Trophoblast cell (in vitro differentiated cells and primary cell): ENCODE measurements around the gene PHLDB2.

ENCODE experiments used
- DNase-seq, 2 donors: peaks; one replicate each; pipeline ENCODE4 v3.0.0-alpha.2; 2016
- H2AFZ ChIP-seq: 2 replicates; pipeline ENCODE4 v1.6.1; 2013; ENCODE audit warnings: low read length, moderate library complexity, mild to moderate bottlenecking; ENCODE audit not compliant: insufficient read depth, poor library complexity
- H2AK5ac ChIP-seq: 2 replicates; pipeline ENCODE4 v1.6.1; 2013; ENCODE audit warnings: mild to moderate bottlenecking, low read length
- H2BK120ac ChIP-seq: 2 replicates; pipeline ENCODE4 v1.6.1; 2013; ENCODE audit warnings: low read length, mild to moderate bottlenecking, moderate library complexity; ENCODE audit not compliant: insufficient read depth, poor library complexity
- H2BK12ac ChIP-seq: 2 replicates; pipeline ENCODE4 v1.6.1; 2013; ENCODE audit warnings: mild to moderate bottlenecking, low read length, moderate library complexity
- H2BK5ac ChIP-seq: 2 replicates; pipeline ENCODE4 v1.6.1; 2013; ENCODE audit warnings: low read length, low read depth, moderate library complexity, mild to moderate bottlenecking; ENCODE audit not compliant: poor library complexity
- H3K14ac ChIP-seq: 2 replicates; pipeline ENCODE4 v1.6.1; 2013; ENCODE audit warnings: mild to moderate bottlenecking, low read length
- H3K18ac ChIP-seq: 2 replicates; pipeline ENCODE4 v1.6.1; 2013; ENCODE audit warnings: mild to moderate bottlenecking, low read length
- H3K23ac ChIP-seq: 2 replicates; pipeline ENCODE4 v1.6.1; 2013; ENCODE audit warnings: low read length
- H3K27ac ChIP-seq: 2 replicates; pipeline ENCODE4 v1.5.1; 2013; ENCODE audit warnings: low read depth, mild to moderate bottlenecking, inconsistent platforms, low read length, moderate library complexity
- H3K27me3 ChIP-seq: 2 replicates; pipeline ENCODE4 v1.6.1; 2013; ENCODE audit warnings: inconsistent platforms, mild to moderate bottlenecking, low read length, moderate library complexity; ENCODE audit not compliant: insufficient read depth
- H3K36me3 ChIP-seq, 2 experiments: 1 replicate in 1 of 2; 2 replicates in 1 of 2; pipeline ENCODE4 v1.6.1; 2013; ENCODE audit warnings: low read length in 2 of 2, mild to moderate bottlenecking in 2 of 2, moderate library complexity in 1 of 2; ENCODE audit not compliant: insufficient read depth in 2 of 2, control insufficient read depth in 1 of 2
- H3K4ac ChIP-seq: 2 replicates; pipeline ENCODE4 v1.6.1; 2013; ENCODE audit warnings: low read depth, mild to moderate bottlenecking, low read length, moderate library complexity
- H3K4me1 ChIP-seq, 2 experiments: 1 replicate in 1 of 2; 2 replicates in 1 of 2; pipeline ENCODE4 v1.6.1; 2013; ENCODE audit warnings: low read length in 2 of 2, mild to moderate bottlenecking in 2 of 2, moderate library complexity in 1 of 2; ENCODE audit not compliant: insufficient read depth in 2 of 2, control insufficient read depth in 1 of 2
- H3K4me2 ChIP-seq: 2 replicates; pipeline ENCODE4 v1.6.1; 2013; ENCODE audit warnings: inconsistent platforms, mild to moderate bottlenecking, low read length, moderate library complexity
- H3K4me3 ChIP-seq: 2 replicates; pipeline ENCODE4 v1.5.1; 2013; ENCODE audit warnings: mild to moderate bottlenecking, low read depth, low read length, inconsistent platforms
- H3K79me1 ChIP-seq: one replicate; pipeline ENCODE4 v1.6.1; 2013; ENCODE audit warnings: low read length
- H3K79me2 ChIP-seq: 2 replicates; pipeline ENCODE4 v1.6.1; 2013; ENCODE audit warnings: low read length, mild to moderate bottlenecking; ENCODE audit not compliant: control insufficient read depth, insufficient read depth, poor library complexity
- H3K9ac ChIP-seq: 2 replicates; pipeline ENCODE4 v1.6.1; 2013; ENCODE audit warnings: mild to moderate bottlenecking, low read length
- H3K9me3 ChIP-seq: 2 replicates; pipeline ENCODE4 v1.6.1; 2013; ENCODE audit warnings: low read depth, mild to moderate bottlenecking, control low read depth, inconsistent platforms, low read length; ENCODE audit not compliant: insufficient read depth
- H4K12ac ChIP-seq: 2 replicates; pipeline ENCODE4 v1.6.1; 2013; ENCODE audit warnings: low read depth, mild to moderate bottlenecking, low read length, moderate library complexity
- H4K8ac ChIP-seq: 2 replicates; pipeline ENCODE4 v1.6.1; 2013; ENCODE audit warnings: low read depth, mild to moderate bottlenecking, low read length, moderate library complexity
- H4K91ac ChIP-seq: one replicate; pipeline ENCODE4 v1.6.1; 2013; ENCODE audit warnings: low read depth, mild to moderate bottlenecking, low read length, moderate library complexity
- WGBS: extraction: QIAGEN DNeasy Blood & Tissue Kit; methylation state at CpG from one replicate; pipeline ENCODE4 v1.1.7; 2013; ENCODE audit warnings: missing lambda C conversion rate; ENCODE audit not compliant: insufficient read length, insufficient coverage; ENCODE audit errors: extremely low coverage; 5-methylcytosine and 5-hydroxymethylcytosine counted together

PHLDB2 gene

GRCh38 chr3:111820651-111821050 is 38.4 kb upstream of the PHLDB2 start:
- Histone ChIP-seq H3K4me1 (no peaks in the 10 kb centered on the region), H3K23ac (no peak overlapping the region)
- whole genome bisulfite sequencing = no CpG with 5 or more reads among the region's 3 CpGs

GRCh38 chr3:111821891-111822290 is 37.2 kb upstream of the PHLDB2 start:
- no peak overlapping the region for H2BK120ac ChIP-seq
- H3K36me3 ChIP-seq = no peaks in the 10 kb centered on the region
- H4K91ac ChIP-seq = no peak overlapping the region
- H3K9ac ChIP-seq = no peak overlapping the region
- no peaks in the 10 kb centered on the region for H3K79me1 ChIP-seq
- H4K12ac ChIP-seq = no peak overlapping the region
- no peak overlapping the region for H2AFZ ChIP-seq
- no peak overlapping the region for H3K14ac ChIP-seq
- no peak for DNase-seq
- H3K4me2 ChIP-seq = no peak overlapping the region
- H3K27me3 ChIP-seq = no peaks in the 10 kb centered on the region
- H3K18ac ChIP-seq = no peak overlapping the region
- no peak overlapping the region for H2AK5ac ChIP-seq
- no peak overlapping the region for H3K4ac ChIP-seq
- no peaks in the 10 kb centered on the region for H3K9me3 ChIP-seq
- H4K8ac ChIP-seq = no peak overlapping the region
- no peak overlapping the region for H2BK5ac ChIP-seq
- no peaks in the 10 kb centered on the region for H3K79me2 ChIP-seq
- no peak overlapping the region for H3K23ac ChIP-seq
- no peak overlapping the region for H3K27ac ChIP-seq
- no peak overlapping the region for H2BK12ac ChIP-seq
- no peak overlapping the region for H3K4me3 ChIP-seq
- peaks cover 0 to 3% of the 10 kb centered on the region in 2 experiments for H3K4me1 ChIP-seq

More at GRCh38 chr3:111820651-111821050, 38.4 kb upstream of the PHLDB2 start:
- Histone ChIP-seq H4K91ac (no peak overlapping the region), H2BK120ac (no peak overlapping the region), H3K4me2 (no peak overlapping the region), H3K79me1 (no peaks in the 10 kb centered on the region), H3K4me3 (no peak overlapping the region), H3K79me2 (no peaks in the 10 kb centered on the region), H3K27me3 (no peaks in the 10 kb centered on the region), H2AK5ac (no peak overlapping the region), H3K36me3 (peaks cover 0 to 2% of the 10 kb centered on the region in 2 experiments), H3K4ac (no peak overlapping the region), H4K8ac (no peak overlapping the region), H3K27ac (no peak overlapping the region), H3K9me3 (peaks cover 6% of the 10 kb centered on the region), H2BK12ac (no peak overlapping the region), H2BK5ac (no peak overlapping the region), H3K14ac (no peak overlapping the region), H3K9ac (no peak overlapping the region), H2AFZ (no peak overlapping the region), H3K18ac (no peak overlapping the region), H4K12ac (no peak overlapping the region)
- DNase-seq = no peak

GRCh38 chr3:111822804-111823203 is 36.3 kb upstream of the PHLDB2 start:
- Histone ChIP-seq H2BK120ac (no peak overlapping the region), H3K14ac (no peak overlapping the region), H3K4me2 (no peak overlapping the region), H2AK5ac (no peak overlapping the region), H3K18ac (no peak overlapping the region), H3K9me3 (no peaks in the 10 kb centered on the region), H2BK12ac (no peak overlapping the region), H3K4me1 (peaks cover 0 to 3% of the 10 kb centered on the region in 2 experiments), H3K79me2 (no peaks in the 10 kb centered on the region), H3K36me3 (no peaks in the 10 kb centered on the region), H3K27me3 (no peaks in the 10 kb centered on the region), H3K4me3 (no peak overlapping the region), H4K8ac (no peak overlapping the region), H4K91ac (no peak overlapping the region), H2BK5ac (no peak overlapping the region), H3K4ac (no peak overlapping the region), H4K12ac (no peak overlapping the region), H3K79me1 (no peaks in the 10 kb centered on the region), H3K9ac (peak overlapping the region; percentile 64), H3K27ac (no peak overlapping the region), H3K23ac (no peak overlapping the region), H2AFZ (no peak overlapping the region)
- DNase-seq = no peak
- no CpG with 5 or more reads among the region's 1 CpG for WGBS

GRCh38 chr3:111823341-111823855 is 35.7 kb upstream of the PHLDB2 start:
- H2BK5ac ChIP-seq = no peak overlapping the region
- no peak overlapping the region for H4K8ac ChIP-seq
- H3K9ac ChIP-seq = no peak overlapping the region
- no peak overlapping the region for H2AFZ ChIP-seq
- H3K27ac ChIP-seq = no peak overlapping the region
- DNase-seq = peak; percentile 81 to 93
- H3K36me3 ChIP-seq = no peaks in the 10 kb centered on the region
- H2BK120ac ChIP-seq = no peak overlapping the region
- H4K91ac ChIP-seq = no peak overlapping the region
- no peak overlapping the region for H3K4me2 ChIP-seq
- H3K14ac ChIP-seq = no peak overlapping the region
- no peaks in the 10 kb centered on the region for H3K79me1 ChIP-seq
- H2AK5ac ChIP-seq = no peak overlapping the region
- H3K27me3 ChIP-seq = no peaks in the 10 kb centered on the region
- no peak overlapping the region for H4K12ac ChIP-seq
- H2BK12ac ChIP-seq = no peak overlapping the region
- H3K9me3 ChIP-seq = no peaks in the 10 kb centered on the region
- H3K4me3 ChIP-seq = peak overlapping the region; percentile 31
- H3K18ac ChIP-seq = no peak overlapping the region
- no peak overlapping the region for H3K4ac ChIP-seq
- H3K23ac ChIP-seq = no peak overlapping the region
- peaks cover 0 to 6% of the 10 kb centered on the region in 2 experiments for H3K4me1 ChIP-seq
- no peaks in the 10 kb centered on the region for H3K79me2 ChIP-seq
- WGBS = no CpG with 5 or more reads among the region's 4 CpGs
